Nephron progenitor cell (in vitro differentiated cells): Measurements from ENCODE around the gene INPP5A.
"Not testable (repeated sequence)": the region's sequence is repeated elsewhere in the genome, so short reads cannot be mapped to it uniquely, and the experiment has no call there.

Experiments
- DNase-seq: peaks from one replicate; pipeline ENCODE4 v3.0.0; 2021
- H3K27ac Mint-ChIP-seq: 2 replicates; pipeline ENCODE4 v1.8.0; 2021; ENCODE audit warnings: mild to moderate bottlenecking, moderate library complexity, mixed read lengths
- H3K27me3 Mint-ChIP-seq: 2 replicates; pipeline ENCODE4 v1.8.0; 2021; ENCODE audit warnings: mild to moderate bottlenecking, low read depth, mixed read lengths; ENCODE audit not compliant: poor library complexity
- H3K36me3 Mint-ChIP-seq: 2 replicates; pipeline ENCODE4 v1.8.0; 2021; ENCODE audit warnings: low read depth, mixed read lengths
- H3K4me1 Mint-ChIP-seq: 2 replicates; pipeline ENCODE4 v1.8.0; 2021; ENCODE audit warnings: mixed read lengths
- H3K4me3 Mint-ChIP-seq: 2 replicates; pipeline ENCODE4 v1.8.0; 2021; ENCODE audit warnings: mild to moderate bottlenecking, moderate library complexity, mixed read lengths
- H3K9me3 Mint-ChIP-seq: 2 replicates; pipeline ENCODE4 v1.8.0; 2021; ENCODE audit warnings: mild to moderate bottlenecking, moderate library complexity, mixed read lengths
- TF ChIP-seq, protein P1 (sequence below): fragments of 200-600 bp; sonication (generic); IDR thresholded peaks from 2 replicates; pipeline ENCODE4 v1.5.0; 2021; ENCODE audit warnings: antibody characterized with exemption

Gene INPP5A

GRCh38 chr10:132502544-132503300, 34.9 kb upstream of the INPP5A start:
- Mint-ChIP-seq H3K4me3 (no peak overlapping the region), H3K27ac (no peak overlapping the region), H3K4me1 (peaks cover 6% of the 10 kb centered on the region), H3K9me3 (no peaks in the 10 kb centered on the region), H3K36me3 (no peaks in the 10 kb centered on the region), H3K27me3 (peaks cover 15% of the 10 kb centered on the region)
- TF ChIP-seq, protein P1, sequence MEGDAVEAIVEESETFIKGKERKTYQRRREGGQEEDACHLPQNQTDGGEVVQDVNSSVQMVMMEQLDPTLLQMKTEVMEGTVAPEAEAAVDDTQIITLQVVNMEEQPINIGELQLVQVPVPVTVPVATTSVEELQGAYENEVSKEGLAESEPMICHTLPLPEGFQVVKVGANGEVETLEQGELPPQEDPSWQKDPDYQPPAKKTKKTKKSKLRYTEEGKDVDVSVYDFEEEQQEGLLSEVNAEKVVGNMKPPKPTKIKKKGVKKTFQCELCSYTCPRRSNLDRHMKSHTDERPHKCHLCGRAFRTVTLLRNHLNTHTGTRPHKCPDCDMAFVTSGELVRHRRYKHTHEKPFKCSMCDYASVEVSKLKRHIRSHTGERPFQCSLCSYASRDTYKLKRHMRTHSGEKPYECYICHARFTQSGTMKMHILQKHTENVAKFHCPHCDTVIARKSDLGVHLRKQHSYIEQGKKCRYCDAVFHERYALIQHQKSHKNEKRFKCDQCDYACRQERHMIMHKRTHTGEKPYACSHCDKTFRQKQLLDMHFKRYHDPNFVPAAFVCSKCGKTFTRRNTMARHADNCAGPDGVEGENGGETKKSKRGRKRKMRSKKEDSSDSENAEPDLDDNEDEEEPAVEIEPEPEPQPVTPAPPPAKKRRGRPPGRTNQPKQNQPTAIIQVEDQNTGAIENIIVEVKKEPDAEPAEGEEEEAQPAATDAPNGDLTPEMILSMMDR = no peak
- no peak for DNase-seq

GRCh38 chr10:132503581-132504421, 33.8 kb upstream of the INPP5A start:
- Mint-ChIP-seq H3K4me3 (no peak overlapping the region), H3K27me3 (peaks cover 20% of the 10 kb centered on the region), H3K27ac (no peak overlapping the region), H3K9me3 (no peaks in the 10 kb centered on the region), H3K36me3 (no peaks in the 10 kb centered on the region), H3K4me1 (no peaks in the 10 kb centered on the region)
- TF ChIP-seq, protein P1 = no peak
- no peak for DNase-seq

DNA sequence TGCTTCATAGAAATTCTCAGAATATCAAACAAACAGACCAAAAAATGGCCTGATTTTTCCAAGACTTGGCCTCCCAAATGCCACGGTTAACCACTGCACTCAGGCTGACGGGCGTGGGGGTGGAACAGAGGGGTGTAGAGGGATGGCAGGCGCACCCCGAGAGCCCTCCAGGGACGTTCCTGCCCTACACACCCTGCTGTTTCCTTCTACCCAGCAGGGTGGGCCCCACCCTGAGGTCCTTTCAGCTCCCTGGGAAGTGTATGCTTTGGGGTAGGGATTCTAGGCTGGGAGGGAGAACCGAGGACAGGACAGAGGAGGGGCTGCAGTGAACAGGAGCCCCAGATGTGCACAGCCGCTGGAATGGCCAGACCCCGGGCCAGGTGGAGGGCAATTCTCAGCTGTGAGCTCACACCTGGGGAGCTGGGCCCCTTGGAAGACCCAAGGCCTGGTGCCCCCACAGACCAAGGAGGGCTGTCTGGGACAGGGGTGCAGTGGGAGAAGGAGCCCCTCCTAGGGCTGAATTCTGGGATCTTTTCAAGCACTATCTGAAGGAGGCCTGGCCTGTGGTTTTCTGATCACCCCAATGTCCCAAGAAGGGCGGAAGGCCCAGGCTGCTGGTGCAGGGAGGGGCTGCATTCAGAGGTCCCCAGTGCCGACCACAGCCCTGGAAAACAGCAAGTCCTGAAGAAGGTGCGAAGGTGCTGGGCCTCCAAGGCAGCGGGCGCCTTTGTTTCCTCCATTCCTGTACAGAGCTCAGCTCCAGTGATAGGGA, 32.9 kb upstream of the INPP5A start:
- H3K27me3 Mint-ChIP-seq = peaks cover 21% of the 10 kb centered on the region
- H3K36me3 Mint-ChIP-seq = no peaks in the 10 kb centered on the region
- peaks cover 6% of the 10 kb centered on the region for H3K4me1 Mint-ChIP-seq
- H3K9me3 Mint-ChIP-seq = no peaks in the 10 kb centered on the region
- no peak overlapping the region for H3K27ac Mint-ChIP-seq
- TF ChIP-seq, protein P1 = no peak
- DNase-seq = no peak
- no peak overlapping the region for H3K4me3 Mint-ChIP-seq

GRCh38 chr10:132505546-132505945, 32.0 kb upstream of the INPP5A start:
- H3K4me1 Mint-ChIP-seq, H3K36me3 Mint-ChIP-seq, H3K9me3 Mint-ChIP-seq, H3K4me3 Mint-ChIP-seq, H3K27ac Mint-ChIP-seq, DNase-seq: not testable (repeated sequence)
- H3K27me3 Mint-ChIP-seq = peaks cover 12% of the 10 kb centered on the region

DNA sequence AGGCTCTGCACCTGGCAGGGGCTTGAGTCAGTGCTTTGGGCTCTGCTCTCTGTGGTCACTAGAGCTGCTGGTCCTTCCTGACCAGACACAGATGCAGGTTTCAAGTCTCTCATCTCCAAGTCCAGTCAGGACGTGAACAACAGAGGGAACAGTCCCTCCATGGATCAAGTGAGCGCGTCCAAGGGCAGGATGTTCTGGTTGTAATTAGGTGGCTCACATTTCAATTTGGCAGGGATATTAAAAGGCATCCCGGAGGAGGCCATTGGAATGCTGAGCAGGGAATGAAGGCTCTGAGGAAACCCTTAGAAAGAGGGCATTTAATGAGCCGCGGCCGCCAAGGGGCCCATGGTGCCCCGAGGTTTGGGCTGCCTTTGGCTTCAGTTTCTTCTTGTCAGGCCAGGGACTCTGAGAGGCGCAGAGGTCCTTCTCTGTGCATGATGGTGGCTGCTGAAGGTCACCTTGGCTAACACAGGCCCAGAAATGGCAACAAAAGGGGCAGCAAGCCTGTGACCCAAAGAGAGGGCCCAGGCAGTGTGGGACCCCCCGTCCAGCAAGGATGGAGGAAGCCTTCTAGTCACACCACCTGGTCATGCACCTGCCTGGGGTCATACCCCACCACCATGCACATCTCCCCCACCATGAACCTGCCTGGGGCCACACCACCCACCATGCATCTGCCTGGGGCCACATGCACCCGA, 30.7 kb upstream of the INPP5A start:
- no peaks in the 10 kb centered on the region for H3K9me3 Mint-ChIP-seq
- peaks cover 12% of the 10 kb centered on the region for H3K4me1 Mint-ChIP-seq
- no peak overlapping the region for H3K4me3 Mint-ChIP-seq
- no peak overlapping the region for H3K27ac Mint-ChIP-seq
- DNase-seq = no peak
- H3K27me3 Mint-ChIP-seq = peaks cover 13% of the 10 kb centered on the region
- TF ChIP-seq, protein P1 = no peak
- no peaks in the 10 kb centered on the region for H3K36me3 Mint-ChIP-seq
